SU-DHL-6 (cell line): ENCODE measurements around the gene OR5A1.

Experiments
- CTCF ChIP-seq: fragments of 200-600 bp; sonication (generic); IDR thresholded peaks from one replicate; pipeline ENCODE4 v1.5.1; 2017; ENCODE audit warnings: antibody characterized with exemption, mild to moderate bottlenecking, low read length, moderate library complexity; ENCODE audit not compliant: insufficient read depth, poor library complexity, severe bottlenecking
- EZH2phosphoT487 ChIP-seq: fragments of 200-600 bp; sonication (generic), shearing (Covaris generic); conservative IDR thresholded peaks from 2 replicates; pipeline ENCODE4 v1.6.1; 2018; ENCODE audit warnings: mild to moderate bottlenecking, antibody characterized with exemption, low read length, moderate library complexity, mixed read lengths

DNA sequence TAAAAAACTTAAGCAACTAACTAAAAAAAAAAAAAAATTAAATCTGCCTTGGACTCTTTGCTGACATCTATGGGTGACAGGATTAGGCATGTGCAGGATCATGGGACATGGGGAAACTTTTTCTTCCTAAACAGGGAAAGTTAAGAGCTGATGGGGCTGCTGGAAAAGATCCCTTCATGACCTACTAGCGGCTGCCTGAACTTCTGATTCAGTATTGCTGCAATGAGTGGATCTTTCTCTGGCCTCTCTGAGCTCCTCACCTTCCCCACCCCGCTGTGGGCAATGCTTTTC lies 35.1 kb upstream of the OR5A1 start:
- TF ChIP-seq CTCF (no peak), EZH2phosphoT487 (no peak)
